HEK293 (cell line): Measurements from ENCODE around the gene SUCLA2.

ENCODE experiments used
- CTCF ChIA-PET: fragments of 350-600 bp; formaldehyde crosslinking; extraction: SDS; loops from one replicate; lab custom pipeline; 2021; ENCODE audit warnings: antibody characterized with exemption; lab: Yijun Ruan, JAX
- POLR2A ChIA-PET: fragments of 300-600 bp; formaldehyde crosslinking; extraction: SDS; loops from one replicate; lab custom pipeline; 2020; ENCODE audit warnings: antibody characterized with exemption, inconsistent platforms; lab: Yijun Ruan, JAX
- H3K27ac ChIP-seq: fragments of 200-500 bp; sonication (Bioruptor generic); 2 replicates; pipeline ENCODE4 v1.5.1; 2014; ENCODE audit warnings: low read depth, low read length, control low read depth, inconsistent platforms; ENCODE audit errors: extremely low read depth
- H3K36me3 ChIP-seq, 2 experiments: fragments of 200-500 bp in 1 of 2; sonication (Bioruptor generic) in 1 of 2; 1 replicate in 1 of 2; 2 replicates in 1 of 2; pipeline ENCODE4 v1.5.1; 2014 to 2017; ENCODE audit warnings: inconsistent platforms in 2 of 2, low read length in 2 of 2; ENCODE audit not compliant: control insufficient read depth in 2 of 2, insufficient read depth in 1 of 2
- H3K4me1 ChIP-seq: fragments of 200-500 bp; sonication (Bioruptor generic); 2 replicates; pipeline ENCODE4 v1.5.1; 2014; ENCODE audit warnings: mild to moderate bottlenecking, low read length, inconsistent platforms; ENCODE audit not compliant: control insufficient read depth, insufficient read depth
- H3K4me3 ChIP-seq: 2 replicates; pipeline ENCODE4 v1.5.1; 2011; ENCODE audit warnings: low read depth, mild to moderate bottlenecking, control low read depth, low read length, moderate library complexity
- H3K9me3 ChIP-seq: fragments of 200-500 bp; sonication (Bioruptor generic); 2 replicates; pipeline ENCODE4 v1.5.1; 2014; ENCODE audit warnings: low read depth, low read length, inconsistent platforms; ENCODE audit not compliant: control insufficient read depth, insufficient read depth
- FEZF1 ChIP-seq: fragments of 450-650 bp; formaldehyde crosslinking; IDR thresholded peaks from 2 replicates; pipeline ENCODE4 v1.5.1; 2016; ENCODE audit warnings: missing biosample characterization, missing genetic modification characterization
- GFI1B ChIP-seq: fragments of 450-650 bp; formaldehyde crosslinking; IDR thresholded peaks from 2 replicates; pipeline ENCODE4 v1.5.1; 2016; ENCODE audit warnings: missing biosample characterization, missing genetic modification characterization
- GLIS2 ChIP-seq: fragments of 450-650 bp; formaldehyde crosslinking; IDR thresholded peaks from 2 replicates; pipeline ENCODE4 v1.5.1; 2016; ENCODE audit warnings: missing biosample characterization, missing genetic modification characterization
- HIC1 ChIP-seq: fragments of 450-650 bp; formaldehyde crosslinking; IDR thresholded peaks from 2 replicates; pipeline ENCODE4 v1.5.1; 2016; ENCODE audit warnings: missing biosample characterization, missing genetic modification characterization
- IKZF3 ChIP-seq: fragments of 450-650 bp; IDR thresholded peaks from 2 replicates; pipeline ENCODE4 v1.5.0; 2018; ENCODE audit warnings: missing biosample characterization, mild to moderate bottlenecking, missing genetic modification characterization, moderate library complexity
- KLF9 ChIP-seq: fragments of 450-650 bp; formaldehyde crosslinking; IDR thresholded peaks from 2 replicates; pipeline ENCODE4 v1.5.1; 2016; ENCODE audit warnings: missing biosample characterization, missing genetic modification characterization, low read depth
- MYNN ChIP-seq: fragments of 450-650 bp; formaldehyde crosslinking; IDR thresholded peaks from 2 replicates; pipeline ENCODE4 v1.5.1; 2016; ENCODE audit warnings: missing biosample characterization, missing genetic modification characterization, borderline replicate concordance
- OSR2 ChIP-seq: fragments of 450-650 bp; formaldehyde crosslinking; IDR thresholded peaks from 2 replicates; pipeline ENCODE4 v1.5.1; 2016; ENCODE audit warnings: missing biosample characterization, missing genetic modification characterization
- SP7 ChIP-seq: fragments of 450-650 bp; formaldehyde crosslinking; IDR thresholded peaks from 2 replicates; pipeline ENCODE4 v1.5.1; 2016; ENCODE audit warnings: missing biosample characterization, missing genetic modification characterization
- ZBTB17 ChIP-seq: fragments of 450-650 bp; formaldehyde crosslinking; IDR thresholded peaks from 2 replicates; pipeline ENCODE4 v1.5.1; 2016; ENCODE audit warnings: missing biosample characterization, missing genetic modification characterization
- ZBTB21 ChIP-seq: fragments of 450-650 bp; formaldehyde crosslinking; IDR thresholded peaks from 2 replicates; pipeline ENCODE4 v1.5.1; 2017; ENCODE audit warnings: missing biosample characterization, missing genetic modification characterization
- ZFP37 ChIP-seq: fragments of 450-650 bp; formaldehyde crosslinking; IDR thresholded peaks from 2 replicates; pipeline ENCODE4 v1.5.1; 2016; ENCODE audit warnings: missing biosample characterization, missing genetic modification characterization
- ZIC2 ChIP-seq: fragments of 450-650 bp; formaldehyde crosslinking; IDR thresholded peaks from 2 replicates; pipeline ENCODE4 v1.5.1; 2016; ENCODE audit warnings: missing biosample characterization, missing genetic modification characterization
- ZNF280D ChIP-seq: fragments of 450-650 bp; formaldehyde crosslinking; IDR thresholded peaks from 2 replicates; pipeline ENCODE4 v1.5.1; 2016; ENCODE audit warnings: missing biosample characterization, missing genetic modification characterization
- ZNF324 ChIP-seq: fragments of 450-650 bp; formaldehyde crosslinking; IDR thresholded peaks from 2 replicates; pipeline ENCODE4 v1.5.1; 2016; ENCODE audit warnings: missing biosample characterization, missing genetic modification characterization
- ZNF366 ChIP-seq: fragments of 450-650 bp; formaldehyde crosslinking; conservative IDR thresholded peaks from 2 replicates; pipeline ENCODE4 v1.5.1; 2016; ENCODE audit warnings: missing biosample characterization, missing genetic modification characterization
- ZNF37A ChIP-seq: fragments of 450-650 bp; IDR thresholded peaks from 2 replicates; pipeline ENCODE4 v1.5.1; 2018; ENCODE audit warnings: missing biosample characterization, missing genetic modification characterization
- ZNF433 ChIP-seq: fragments of 450-650 bp; formaldehyde crosslinking; IDR thresholded peaks from 2 replicates; pipeline ENCODE4 v1.5.1; 2016; ENCODE audit warnings: missing biosample characterization, missing genetic modification characterization, low read depth
- ZNF501 ChIP-seq: fragments of 450-650 bp; formaldehyde crosslinking; IDR thresholded peaks from 2 replicates; pipeline ENCODE4 v1.5.1; 2016; ENCODE audit warnings: missing biosample characterization, missing genetic modification characterization
- ZNF518A ChIP-seq: fragments of 450-650 bp; formaldehyde crosslinking; conservative IDR thresholded peaks from 2 replicates; pipeline ENCODE4 v1.5.1; 2016; ENCODE audit warnings: low read depth, missing biosample characterization, missing genetic modification characterization
- ZNF548 ChIP-seq: fragments of 450-650 bp; formaldehyde crosslinking; IDR thresholded peaks from 2 replicates; pipeline ENCODE4 v1.5.1; 2016; ENCODE audit warnings: missing biosample characterization, missing genetic modification characterization
- ZNF580 ChIP-seq: fragments of 450-650 bp; formaldehyde crosslinking; IDR thresholded peaks from 2 replicates; pipeline ENCODE4 v1.5.1; 2016; ENCODE audit warnings: missing biosample characterization, missing genetic modification characterization
- ZNF600 ChIP-seq: fragments of 450-650 bp; formaldehyde crosslinking; IDR thresholded peaks from 2 replicates; pipeline ENCODE4 v1.5.1; 2016; ENCODE audit warnings: missing biosample characterization, missing genetic modification characterization
- ZNF660 ChIP-seq: fragments of 450-650 bp; IDR thresholded peaks from 2 replicates; pipeline ENCODE4 v1.5.1; 2018; ENCODE audit warnings: missing biosample characterization, mild to moderate bottlenecking, missing genetic modification characterization
- ZNF704 ChIP-seq: fragments of 450-650 bp; formaldehyde crosslinking; IDR thresholded peaks from 2 replicates; pipeline ENCODE4 v1.5.1; 2016; ENCODE audit warnings: missing biosample characterization, missing genetic modification characterization
- ZNF76 ChIP-seq: fragments of 450-650 bp; formaldehyde crosslinking; IDR thresholded peaks from 2 replicates; pipeline ENCODE4; 2016; ENCODE audit warnings: low read depth, missing biosample characterization, missing genetic modification characterization, borderline replicate concordance

Gene SUCLA2

GRCh38 chr13:48037346-48038173 lies 36.5 kb upstream of the SUCLA2 start, which contains the start of gene NUDT15:
TSS of gene NUDT15 (plus strand) at chr13:48037726. CDS start at chr13:48037747, 21 bp downstream.
- H3K36me3 ChIP-seq: peaks cover 0 to 17% of the 10 kb centered on the region in 2 experiments; a peak in 2 of 3 replicates
- H3K9me3 ChIP-seq: no peaks in the 10 kb centered on the region
- peak within 1 kb of the TSS; percentile 84 for H3K27ac ChIP-seq
- peak within 1 kb of the TSS; percentile 82 for H3K4me3 ChIP-seq
- no peaks in the 10 kb centered on the region for H3K4me1 ChIP-seq
- ChIA-PET CTCF (interaction anchor here (0.5 to 2.5 kb wide), 16 partner anchors 9 to 543 kb away, joined by 3 to 19 read pairs (median 4); partner anchors contain the start of gene MED4), POLR2A (interaction anchor here (0.6 to 2.1 kb wide), 11 partner anchors 10 to 542 kb away, joined by 3 to 8 read pairs (median 4); partner anchors contain the start of genes ITM2B, MED4 and SUCLA2)
- peak; percentile 97 for TF ChIP-seq ZNF366 (tag by site-specific recombination)
- peak; percentile 99 for TF ChIP-seq ZNF501 (tag by site-specific recombination)
- no peak for TF ChIP-seq ZNF704 (tag by site-specific recombination)
- TF ChIP-seq HIC1: peak; percentile 51; the same call in 1 of the 2 replicates
- TF ChIP-seq ZBTB21 (tag by site-specific recombination): no peak; the same call in none of the 2 replicates
- TF ChIP-seq ZBTB17 (tag by site-specific recombination): peak; percentile 84
- peak; percentile 61 for TF ChIP-seq ZIC2 (tag by site-specific recombination)
- peak; percentile 61 for TF ChIP-seq ZNF76 (tag by site-specific recombination)
- TF ChIP-seq ZNF660 (tag by site-specific recombination): peak; percentile 76
- peak; percentile 74 for TF ChIP-seq FEZF1
- TF ChIP-seq KLF9 (tag by site-specific recombination): peak; percentile 49
- peak; percentile 99 for TF ChIP-seq ZNF600 (tag by site-specific recombination)
- TF ChIP-seq ZFP37: peak; percentile 98
- TF ChIP-seq ZNF280D (tag by site-specific recombination): peak; percentile 74; the same call in 1 of the 2 replicates
- TF ChIP-seq MYNN (tag by site-specific recombination): no peak
- peak; percentile 86 for TF ChIP-seq ZNF580 (tag by site-specific recombination)
- no peak for TF ChIP-seq ZNF37A (tag by site-specific recombination)
- no peak for TF ChIP-seq ZNF433 (tag by site-specific recombination)
- TF ChIP-seq OSR2 (tag by site-specific recombination): 0 out of 2 replicates have a peak, but pooled peaks have one; percentile 12
- TF ChIP-seq GLIS2 (tag by site-specific recombination): peak; percentile 5; the same call in 1 of the 2 replicates
- peak; percentile 89 for TF ChIP-seq SP7 (tag by site-specific recombination)
- TF ChIP-seq IKZF3: peak; percentile 74
- peak; percentile 55 for TF ChIP-seq GFI1B (tag by site-specific recombination)
- TF ChIP-seq ZNF518A (tag by site-specific recombination): peak; percentile 61
- TF ChIP-seq ZNF548 (tag by site-specific recombination): no peak
- peak; percentile 86 for TF ChIP-seq ZNF324 (tag by site-specific recombination)
